ENCODE results near the gene SORCS3.

The SORCS3 gene

GRCh38 chr10:104835422-104835821 is 194.3 kb downstream of the SORCS3 start:
- TF ChIP-seq, protein P1, sequence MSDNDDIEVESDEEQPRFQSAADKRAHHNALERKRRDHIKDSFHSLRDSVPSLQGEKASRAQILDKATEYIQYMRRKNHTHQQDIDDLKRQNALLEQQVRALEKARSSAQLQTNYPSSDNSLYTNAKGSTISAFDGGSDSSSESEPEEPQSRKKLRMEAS (IDR thresholded peaks at IDR 0.05; ENCODE audit: low read depth, low read length) = no peak
- no peak for TF ChIP-seq POLR2A (IDR thresholded peaks at IDR 0.05; ENCODE audit: extremely low read depth, insufficient read length)
- TF ChIP-seq MYC (IDR thresholded peaks at IDR 0.05; ENCODE audit: low read depth, low read length) = no peak
- TF ChIP-seq CTCF (IDR thresholded peaks at IDR 0.05; ENCODE audit: low read depth, low read length) = no peak
- DNase-seq (ENCODE audit: low read depth) = no peak
- H3K4me3 ChIP-seq (ENCODE audit: low read depth, low read length) = no peak overlapping the region

DNA sequence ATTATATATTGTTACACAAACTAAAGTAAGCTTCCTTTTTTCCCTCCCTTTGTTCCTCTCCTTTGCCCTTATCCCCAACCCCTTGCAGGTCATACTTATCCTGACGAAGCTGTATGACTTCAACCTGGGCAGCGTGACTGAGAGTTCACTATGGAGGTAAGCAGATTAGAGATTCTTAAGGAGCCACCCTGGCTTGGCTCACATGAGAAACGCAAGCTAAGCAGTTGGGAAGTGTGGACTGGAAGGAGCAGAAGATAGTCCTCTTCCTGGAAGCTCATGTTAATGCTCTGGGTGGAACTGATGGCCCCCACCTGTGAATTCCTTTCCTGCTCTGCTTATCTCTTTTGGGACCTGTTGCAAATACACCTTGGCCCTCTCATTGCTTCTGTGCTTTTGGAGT is 201.6 kb downstream of the SORCS3 start:
- TF ChIP-seq, protein P1 (IDR thresholded peaks at IDR 0.05; ENCODE audit: low read depth, low read length) = no peak
- TF ChIP-seq CTCF (IDR thresholded peaks at IDR 0.05; ENCODE audit: low read depth, low read length) (no peak), MYC (IDR thresholded peaks at IDR 0.05; ENCODE audit: low read depth, low read length) (no peak), POLR2A (IDR thresholded peaks at IDR 0.05; ENCODE audit: extremely low read depth, insufficient read length) (no peak)
- no peak for DNase-seq (ENCODE audit: low read depth)
- H3K4me3 ChIP-seq (ENCODE audit: low read depth, low read length) = no peak overlapping the region

GRCh38 chr10:104844073-104844472 is 203.0 kb downstream of the SORCS3 start:
- H3K4me3 ChIP-seq (ENCODE audit: low read depth, low read length) = no peak overlapping the region
- DNase-seq (ENCODE audit: low read depth) = no peak
- no peak for TF ChIP-seq POLR2A (IDR thresholded peaks at IDR 0.05; ENCODE audit: extremely low read depth, insufficient read length)
- no peak for TF ChIP-seq MYC (IDR thresholded peaks at IDR 0.05; ENCODE audit: low read depth, low read length)
- TF ChIP-seq CTCF (IDR thresholded peaks at IDR 0.05; ENCODE audit: low read depth, low read length) = no peak
- TF ChIP-seq, protein P1 (IDR thresholded peaks at IDR 0.05; ENCODE audit: low read depth, low read length) = no peak

DNA sequence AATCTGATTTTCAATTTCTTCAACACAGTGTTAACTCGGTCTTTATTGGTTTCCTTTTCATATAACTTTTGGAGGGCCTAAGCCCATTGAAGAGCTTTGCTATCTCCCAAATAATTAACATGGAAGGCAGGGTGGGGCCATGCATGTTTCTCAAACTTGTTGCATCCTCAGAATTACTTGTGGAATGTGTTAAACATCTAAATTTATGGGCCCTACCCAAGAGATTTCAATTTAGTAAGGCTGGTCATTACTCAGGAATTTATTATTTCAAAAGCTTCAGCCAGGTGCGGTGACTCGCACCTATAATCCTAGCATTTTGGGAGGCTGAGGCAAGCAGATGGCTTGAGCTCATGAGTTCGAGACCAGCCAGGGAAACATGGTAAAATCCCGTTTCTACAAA is 208.9 kb downstream of the SORCS3 start:
- no peak for TF ChIP-seq MYC (IDR thresholded peaks at IDR 0.05; ENCODE audit: low read depth, low read length)
- TF ChIP-seq POLR2A (IDR thresholded peaks at IDR 0.05; ENCODE audit: extremely low read depth, insufficient read length) = no peak
- TF ChIP-seq, protein P1 (IDR thresholded peaks at IDR 0.05; ENCODE audit: low read depth, low read length) = no peak
- no peak for TF ChIP-seq CTCF (IDR thresholded peaks at IDR 0.05; ENCODE audit: low read depth, low read length)
- no peak overlapping the region for H3K4me3 ChIP-seq (ENCODE audit: low read depth, low read length)
- no peak for DNase-seq (ENCODE audit: low read depth)

DNA sequence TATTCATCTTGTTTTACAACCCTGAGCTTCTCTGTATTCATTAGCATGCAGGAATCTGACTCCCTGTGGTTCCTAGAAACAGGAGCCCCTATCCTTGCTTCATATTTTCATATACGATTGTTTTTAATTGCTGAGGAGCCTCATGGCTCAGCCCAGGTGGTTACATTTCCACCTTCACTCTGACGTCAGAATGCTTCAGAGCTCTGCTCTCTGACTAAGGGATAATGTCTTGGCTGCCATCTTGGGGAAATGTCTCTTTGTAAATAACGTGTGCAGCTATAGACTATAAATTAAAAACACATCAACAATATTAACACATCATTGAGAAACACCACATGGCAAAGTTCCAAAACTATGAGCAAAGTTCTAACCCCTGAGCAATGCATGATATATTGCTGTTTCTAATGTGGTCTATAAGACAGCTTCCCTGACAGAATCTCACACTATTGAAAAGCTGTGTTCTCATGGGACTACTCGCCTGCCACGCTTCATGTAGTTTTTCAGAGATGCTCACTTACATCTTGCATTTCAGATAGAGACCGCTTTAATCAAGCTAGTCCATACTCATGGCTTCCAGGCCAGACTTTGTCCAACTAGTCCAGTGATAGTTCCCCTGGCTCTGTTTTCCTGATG is 227.0 kb downstream of the SORCS3 start:
- no peak for TF ChIP-seq POLR2A (IDR thresholded peaks at IDR 0.05; ENCODE audit: extremely low read depth, insufficient read length)
- TF ChIP-seq, protein P1 (IDR thresholded peaks at IDR 0.05; ENCODE audit: low read depth, low read length) = no peak
- no peak for TF ChIP-seq CTCF (IDR thresholded peaks at IDR 0.05; ENCODE audit: low read depth, low read length)
- TF ChIP-seq MYC (IDR thresholded peaks at IDR 0.05; ENCODE audit: low read depth, low read length) = no peak
- DNase-seq (ENCODE audit: low read depth) = no peak
- no peak overlapping the region for H3K4me3 ChIP-seq (ENCODE audit: low read depth, low read length)
